ENCODE results near the gene SMIM3.

Gene SMIM3

GRCh38 chr5:150750469-150750868 is 28.1 kb upstream of the SMIM3 start:
- no peak for DNase-seq (ENCODE audit: low read depth)
- TF ChIP-seq CTCF (conservative IDR thresholded peaks at IDR 0.05; ENCODE audit: low read depth, low read length), result no peak
- no peak overlapping the region for H3K4me3 ChIP-seq (ENCODE audit: low read depth, low read length)

GRCh38 chr5:150751096-150751891 is 27.3 kb upstream of the SMIM3 start:
- TF ChIP-seq CTCF (conservative IDR thresholded peaks at IDR 0.05; ENCODE audit: low read depth, low read length), result no peak
- DNase-seq (ENCODE audit: low read depth), result peak; percentile 30
- no peak overlapping the region for H3K4me3 ChIP-seq (ENCODE audit: low read depth, low read length)

GRCh38 chr5:150753463-150753862 is 25.1 kb upstream of the SMIM3 start:
- H3K4me3 ChIP-seq (ENCODE audit: low read depth, low read length), result no peak overlapping the region
- DNase-seq (ENCODE audit: low read depth), result no peak
- no peak for TF ChIP-seq CTCF (conservative IDR thresholded peaks at IDR 0.05; ENCODE audit: low read depth, low read length)

GRCh38 chr5:150753863-150754262 is 24.7 kb upstream of the SMIM3 start:
- no peak overlapping the region for H3K4me3 ChIP-seq (ENCODE audit: low read depth, low read length)
- no peak for TF ChIP-seq CTCF (conservative IDR thresholded peaks at IDR 0.05; ENCODE audit: low read depth, low read length)

GRCh38 chr5:150757087-150757649 is 21.4 kb upstream of the SMIM3 start:
- DNase-seq (ENCODE audit: low read depth), result no peak
- H3K4me3 ChIP-seq (ENCODE audit: low read depth, low read length), result peak overlapping the region; percentile 82
- TF ChIP-seq CTCF (conservative IDR thresholded peaks at IDR 0.05; ENCODE audit: low read depth, low read length), result no peak

More at GRCh38 chr5:150753863-150754262, 24.7 kb upstream of the SMIM3 start:
- DNase-seq (ENCODE audit: low read depth), result no peak

GRCh38 chr5:150758203-150758530 is 20.4 kb upstream of the SMIM3 start:
- no peak for DNase-seq (ENCODE audit: low read depth)
- no peak for TF ChIP-seq CTCF (conservative IDR thresholded peaks at IDR 0.05; ENCODE audit: low read depth, low read length)
- H3K4me3 ChIP-seq (ENCODE audit: low read depth, low read length), result peak overlapping the region; percentile 82
